Naive thymus-derived CD4-positive, alpha-beta T cell (primary cell): Measurements from ENCODE around the gene MAP7D2. TPM values are rescaled to one million over a fixed set of nuclear protein-coding genes. Genes with fewer than 3 reads are reported as not detected.
A peak's percentile ranks its signal among the peaks of the same experiment; 100 is the strongest.

Experiments
- ATAC-seq: fragments of 150-1000 bp; cut with Tn5 transposase; 2 replicates; pipeline ENCODE4 v1.10.0; 2021; ENCODE audit warnings: mild to moderate bottlenecking, moderate library complexity
- CTCF ChIA-PET: fragments of 350-600 bp; sonication (Branson Sonifier 250); formaldehyde crosslinking; loops from one replicate; lab custom pipeline; 2021; ENCODE audit warnings: antibody characterized with exemption; lab: Charles Lee
- POLR2A ChIA-PET: fragments of 350-600 bp; sonication (Branson Sonifier 250); formaldehyde crosslinking; loops from one replicate; lab custom pipeline; 2021; ENCODE audit warnings: antibody characterized with exemption, inconsistent platforms; lab: Charles Lee
- DNase-seq, 9 donors: peaks; one replicate each; pipeline versions ENCODE4 v3.0.0 to v3.0.0-alpha.2; 2020 to 2022; ENCODE audit warnings: mixed read lengths in 1 of 9
- H3K27ac ChIP-seq: one replicate; pipeline ENCODE4 v1.7.0; 2013; ENCODE audit warnings: mild to moderate bottlenecking, low read depth, low read length, moderate library complexity
- H3K27me3 ChIP-seq, 2 donors: one replicate each; pipeline ENCODE4 v1.7.0; 2013; ENCODE audit warnings: low read length in 2 of 2, mild to moderate bottlenecking in 2 of 2, moderate library complexity in 2 of 2; ENCODE audit not compliant: control insufficient read depth in 2 of 2, insufficient read depth in 2 of 2
- H3K36me3 ChIP-seq, 3 experiments: 1 replicate in 2 of 3; 2 replicates in 1 of 3; pipeline ENCODE4 v1.7.0; 2013; ENCODE audit warnings: low read length in 3 of 3, mild to moderate bottlenecking in 3 of 3, moderate library complexity in 1 of 3; ENCODE audit not compliant: insufficient read depth in 3 of 3, control insufficient read depth in 2 of 3
- H3K4me1 ChIP-seq, 2 donors: one replicate each; pipeline ENCODE4 v1.7.0; 2013; ENCODE audit warnings: low read length in 2 of 2, mild to moderate bottlenecking in 2 of 2, moderate library complexity in 1 of 2; ENCODE audit not compliant: control insufficient read depth in 2 of 2, insufficient read depth in 2 of 2
- H3K4me3 ChIP-seq: 2 replicates; pipeline ENCODE4 v1.7.0; 2013; ENCODE audit warnings: mild to moderate bottlenecking, low read length
- H3K9me3 ChIP-seq, 3 experiments: 1 replicate in 2 of 3; 2 replicates in 1 of 3; pipeline ENCODE4 v1.7.0; 2013; ENCODE audit warnings: low read length in 3 of 3; ENCODE audit not compliant: control insufficient read depth in 2 of 3
- H3K27ac Mint-ChIP-seq, 9 donors: one replicate each; pipeline ENCODE4 v1.8.0; 2020 to 2022; ENCODE audit warnings: mixed read lengths in 9 of 9, mild to moderate bottlenecking in 8 of 9, moderate library complexity in 5 of 9, inconsistent platforms in 2 of 9
- H3K27me3 Mint-ChIP-seq, 5 donors: one replicate each; pipeline ENCODE4 v1.8.0; 2021 to 2022; ENCODE audit warnings: mixed read lengths in 5 of 5, mild to moderate bottlenecking in 1 of 5
- H3K36me3 Mint-ChIP-seq, 5 donors: one replicate each; pipeline ENCODE4 v1.8.0; 2020 to 2022; ENCODE audit warnings: mixed read lengths in 5 of 5, mild to moderate bottlenecking in 3 of 5, inconsistent platforms in 1 of 5
- H3K4me1 Mint-ChIP-seq, 7 donors: one replicate each; pipeline ENCODE4 v1.8.0; 2020 to 2022; ENCODE audit warnings: mixed read lengths in 7 of 7, mild to moderate bottlenecking in 3 of 7, inconsistent platforms in 1 of 7
- H3K4me3 Mint-ChIP-seq, 10 donors: one replicate each; pipeline ENCODE4 v1.8.0; 2020 to 2022; ENCODE audit warnings: mild to moderate bottlenecking in 10 of 10, mixed read lengths in 10 of 10, moderate library complexity in 6 of 10, inconsistent platforms in 2 of 10
- H3K9me3 Mint-ChIP-seq, 11 donors: one replicate each; pipeline ENCODE4 v1.8.0; 2020 to 2022; ENCODE audit warnings: mixed read lengths in 11 of 11, mild to moderate bottlenecking in 4 of 11, inconsistent platforms in 1 of 11, moderate library complexity in 1 of 11
- intact Hi-C, 2 donors: fragments of 100-400 bp; cut with micrococcal nuclease; formaldehyde crosslinking; loops; one replicate each; pipeline ENCODE4 v1.15.1; 2023
- polyA plus RNA-seq, 2 donors: library from polyadenylated mRNA; unstranded; fragments of 300-500 nt; fragmentation: Illumina TruSeq; gene quantifications; one replicate each; pipeline ENCODE4 v1.2.3, GENCODE V29; 2021
- total RNA-seq, 6 experiments: library from RNA in 5 of 6; stranded (reverse) in 5 of 6; gene quantifications; 1 replicate in 5 of 6; 2 replicates in 1 of 6; pipeline ENCODE4 v1.2.3 and lab custom pipeline; 2021 to 2026

MAP7D2 gene
- total and polyA plus RNA-seq, 7 experiments from 2014 or later: 0.13 to 0.22 (median 0.15) TPM; not detected in 2

DNA sequence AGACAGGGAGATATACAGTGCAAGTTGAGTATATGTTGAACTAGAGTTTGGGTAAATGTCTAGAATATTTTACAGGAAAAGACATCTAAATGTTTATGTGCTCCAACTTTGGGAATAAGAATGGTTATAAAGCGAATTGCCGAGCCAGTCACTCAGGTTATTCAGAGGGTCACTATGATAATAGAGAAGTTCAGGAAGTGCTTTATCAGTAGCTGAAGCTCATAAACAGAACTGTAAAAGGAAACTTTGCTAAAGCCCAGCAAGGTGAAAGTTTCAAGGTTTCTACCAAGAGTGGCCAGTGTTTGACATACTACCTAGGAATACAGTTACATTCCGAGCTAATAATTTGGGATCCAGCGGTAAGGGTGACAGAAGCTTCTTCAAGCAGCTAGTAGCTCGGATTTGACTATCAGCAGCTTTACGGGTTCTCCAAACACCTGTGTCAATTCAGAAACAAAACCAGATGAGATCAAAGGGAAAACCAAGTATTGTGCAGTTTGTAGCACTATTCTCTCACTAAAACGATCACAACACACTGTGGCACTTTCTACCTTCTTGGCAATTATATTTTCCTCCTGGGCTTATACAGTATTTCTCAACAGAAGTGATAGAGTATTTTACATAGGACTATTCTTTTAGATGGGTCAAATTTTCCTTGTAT is 108.6 kb downstream of the MAP7D2 start:
- H3K4me3 Mint-ChIP-seq: no peak overlapping the region
- Histone ChIP-seq H3K4me3 (no peak overlapping the region), H3K9me3 (no peaks in the 10 kb centered on the region), H3K27ac (no peak overlapping the region), H3K4me1 (no peaks in the 10 kb centered on the region), H3K27me3 (no peaks in the 10 kb centered on the region), H3K36me3 (no peaks in the 10 kb centered on the region)
- H3K27me3 Mint-ChIP-seq: peaks cover 0 to 4% (median 0%) of the 10 kb centered on the region in 5 donors
- DNase-seq (no peak), ATAC-seq (no peak)
- POLR2A ChIA-PET: no interaction called here
- H3K9me3 Mint-ChIP-seq: no peaks in the 10 kb centered on the region
- H3K27ac Mint-ChIP-seq: no peak overlapping the region
- H3K36me3 Mint-ChIP-seq: peaks cover 0 to 17% (median 0%) of the 10 kb centered on the region in 5 donors
- no peaks in the 10 kb centered on the region for H3K4me1 Mint-ChIP-seq
- intact Hi-C loops: no loop called here
- CTCF ChIA-PET: no interaction called here

GRCh38 chrX:20005883-20006282 is 110.8 kb downstream of the MAP7D2 start:
- Histone ChIP-seq H3K4me1 (no peaks in the 10 kb centered on the region), H3K4me3 (no peak overlapping the region), H3K27me3 (no peaks in the 10 kb centered on the region), H3K27ac (no peak overlapping the region), H3K9me3 (no peaks in the 10 kb centered on the region), H3K36me3 (no peaks in the 10 kb centered on the region)
- no peaks in the 10 kb centered on the region for H3K4me1 Mint-ChIP-seq
- no peak overlapping the region for H3K27ac Mint-ChIP-seq
- intact Hi-C loops: no loop called here
- CTCF ChIA-PET: no interaction called here
- ATAC-seq (no peak), DNase-seq (no peak)
- peaks cover 0 to 4% (median 0%) of the 10 kb centered on the region in 5 donors for H3K27me3 Mint-ChIP-seq
- peaks cover 0 to 9% (median 0%) of the 10 kb centered on the region in 5 donors for H3K36me3 Mint-ChIP-seq
- POLR2A ChIA-PET: no interaction called here
- H3K4me3 Mint-ChIP-seq: no peak overlapping the region
- H3K9me3 Mint-ChIP-seq: no peaks in the 10 kb centered on the region

- intact Hi-C loops: no loop called here
These were observed 115.1 kb downstream of the MAP7D2 start for GRCh38 chrX:20001588-20001987.

GRCh38 chrX:19991350-19991718 is 125.4 kb downstream of the MAP7D2 start:
- H3K27me3 Mint-ChIP-seq: peaks cover 0 to 2% (median 0%) of the 10 kb centered on the region in 5 donors
- Histone ChIP-seq H3K27me3 (no peaks in the 10 kb centered on the region), H3K36me3 (peaks cover 0 to 4% (median 0%) of the 10 kb centered on the region in 3 experiments), H3K4me3 (peak overlapping the region; percentile 51), H3K27ac (peak overlapping the region; percentile 66), H3K9me3 (no peaks in the 10 kb centered on the region), H3K4me1 (no peaks in the 10 kb centered on the region)
- ATAC-seq: no peak
- peak overlapping the region; percentile 79 to 96 (median 90) for H3K4me3 Mint-ChIP-seq
- peaks cover 7 to 28% (median 19%) of the 10 kb centered on the region in 7 donors for H3K4me1 Mint-ChIP-seq
- peak overlapping the region; percentile 79 to 98 (median 92) for H3K27ac Mint-ChIP-seq
- intact Hi-C loops: loop anchor here (1.0 to 10.0 kb wide), 16 partner anchors 85 to 1567 kb away; partner anchors contain the start of genes EIF1AX (in 2 of the 2), PHKA2 (in 2 of the 2), RPS6KA3 (in 2 of the 2) and CDKL5 (in 1 of the 2)
- POLR2A ChIA-PET: no interaction called here
- peak in 3 of 9 donors; percentile 20 to 46 (median 26) for DNase-seq
- H3K9me3 Mint-ChIP-seq: peaks cover 0 to 2% (median 0%) of the 10 kb centered on the region in 11 donors
- H3K36me3 Mint-ChIP-seq: peaks cover 0 to 2% (median 0%) of the 10 kb centered on the region in 5 donors
- CTCF ChIA-PET: interaction anchor here (1.1 kb wide), 1 partner anchor 87 kb away, joined by 3 read pairs; no protein-coding TSS in a partner anchor

More at GRCh38 chrX:20001588-20001987, 115.1 kb downstream of the MAP7D2 start:
- no peaks in the 10 kb centered on the region for H3K27me3 ChIP-seq
- DNase-seq: no peak
- Mint-ChIP-seq H3K9me3 (no peaks in the 10 kb centered on the region), H3K36me3 (no peaks in the 10 kb centered on the region), H3K4me1 (no peaks in the 10 kb centered on the region), H3K27me3 (no peaks in the 10 kb centered on the region), H3K4me3 (no peak overlapping the region), H3K27ac (no peak overlapping the region)
- CTCF ChIA-PET: no interaction called here
- no peaks in the 10 kb centered on the region for H3K4me1 ChIP-seq
- POLR2A ChIA-PET: no interaction called here
- no peaks in the 10 kb centered on the region for H3K36me3 ChIP-seq
- H3K27ac ChIP-seq: no peak overlapping the region
- no peaks in the 10 kb centered on the region for H3K9me3 ChIP-seq
- no peak overlapping the region for H3K4me3 ChIP-seq
- no peak for ATAC-seq

DNA sequence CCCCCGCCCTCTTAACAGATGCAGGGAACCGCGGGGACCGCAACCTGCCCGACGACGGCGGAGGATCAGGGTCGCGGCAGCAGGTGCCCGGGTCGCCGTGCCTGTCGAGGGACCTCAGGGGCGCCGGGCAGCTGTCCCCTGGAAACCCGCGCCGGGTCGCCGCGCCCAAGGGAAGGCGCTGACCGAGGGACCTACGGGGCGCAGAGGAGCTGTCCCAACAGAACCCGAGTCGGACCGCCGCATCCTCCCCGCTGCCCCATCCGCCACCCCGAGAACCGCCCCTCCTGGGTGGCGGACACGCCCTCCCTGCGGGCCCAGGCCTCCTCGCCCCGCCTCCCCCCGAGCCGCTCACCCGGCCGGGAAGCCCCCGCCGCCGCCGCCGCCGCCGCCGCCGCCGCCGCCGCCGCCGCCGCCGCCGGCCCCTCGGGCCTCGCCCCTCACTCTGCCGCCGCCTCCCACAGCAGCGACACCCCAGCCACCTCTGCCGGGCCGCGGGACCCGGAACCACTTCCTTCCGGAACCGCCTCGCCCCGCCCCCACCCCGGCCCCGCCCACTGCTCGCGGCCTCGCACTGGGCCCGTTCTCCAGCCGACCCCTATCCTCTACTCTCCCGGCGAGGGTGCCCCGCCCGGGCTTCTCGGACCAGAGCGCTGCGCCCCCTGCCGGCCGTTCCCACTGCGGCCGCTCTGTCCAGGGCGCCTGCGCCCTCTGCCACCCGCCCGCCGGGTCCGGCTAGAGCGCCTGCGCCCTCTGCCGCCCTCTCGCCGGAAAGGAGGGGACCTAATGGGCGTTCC is 126.0 kb downstream of the MAP7D2 start, which contains the start of gene BCLAF3:
BCLAF3 (minus strand) TSS at position 506 of the 794 bp plus-strand sequence. CDS start 20,797 bp downstream, outside the sequence.
- no peaks in the 10 kb centered on the region for H3K9me3 ChIP-seq
- ChIA-PET POLR2A (no interaction called here), CTCF (interaction anchor here (1.1 kb wide), 1 partner anchor 86 kb away, joined by 3 read pairs; no protein-coding TSS in a partner anchor)
- H3K4me1 ChIP-seq: no peaks in the 10 kb centered on the region
- H3K9me3 Mint-ChIP-seq: peaks cover 0 to 2% (median 0%) of the 10 kb centered on the region in 11 donors
- peaks cover 0 to 5% (median under 1%) of the 10 kb centered on the region in 5 donors for H3K36me3 Mint-ChIP-seq
- H3K36me3 ChIP-seq: peaks cover 0 to 4% (median 0%) of the 10 kb centered on the region in 3 experiments
- DNase-seq (peak; percentile 64 to 91 (median 71)), ATAC-seq (peak; percentile 94)
- peak within 1 kb of the TSS; percentile 79 to 98 (median 92) for H3K27ac Mint-ChIP-seq
- peak within 1 kb of the TSS; percentile 51 for H3K4me3 ChIP-seq
- H3K27ac ChIP-seq: peak within 1 kb of the TSS; percentile 71
- H3K4me3 Mint-ChIP-seq: peak within 1 kb of the TSS; percentile 82 to 96 (median 90)
- intact Hi-C loops: loop anchor here (1.0 to 10.0 kb wide), 16 partner anchors 84 to 1566 kb away; partner anchors contain the start of genes EIF1AX (in 2 of the 2), PHKA2 (in 2 of the 2), RPS6KA3 (in 2 of the 2) and CDKL5 (in 1 of the 2)
- no peaks in the 10 kb centered on the region for H3K27me3 Mint-ChIP-seq
- no peaks in the 10 kb centered on the region for H3K27me3 ChIP-seq
- peaks cover 7 to 30% (median 19%) of the 10 kb centered on the region in 7 donors for H3K4me1 Mint-ChIP-seq

GRCh38 chrX:19990151-19990555 is 126.6 kb downstream of the MAP7D2 start:
- no peaks in the 10 kb centered on the region for H3K4me1 ChIP-seq
- DNase-seq (no peak), ATAC-seq (peak; percentile 34)
- Mint-ChIP-seq H3K27ac (peak overlapping the region; percentile 67 to 95 (median 74)), H3K27me3 (no peaks in the 10 kb centered on the region), H3K9me3 (peaks cover 0 to 2% (median 0%) of the 10 kb centered on the region in 11 donors), H3K36me3 (peaks cover 0 to 6% (median 3%) of the 10 kb centered on the region in 5 donors), H3K4me1 (peaks cover 7 to 30% (median 19%) of the 10 kb centered on the region in 7 donors), H3K4me3 (peak overlapping the region; percentile 73 to 93 (median 86))
- H3K27ac ChIP-seq: peak overlapping the region; percentile 71
- no peaks in the 10 kb centered on the region for H3K27me3 ChIP-seq
- ChIA-PET POLR2A (no interaction called here), CTCF (no interaction called here)
- H3K9me3 ChIP-seq: no peaks in the 10 kb centered on the region
- intact Hi-C loops: loop anchor here (2.0 to 10.0 kb wide), 10 partner anchors 151 to 1565 kb away; partner anchors contain the start of genes PHKA2 (in 2 of the 2), RPS6KA3 (in 2 of the 2), CDKL5 (in 1 of the 2) and EIF1AX (in 1 of the 2)
- H3K4me3 ChIP-seq: peak overlapping the region; percentile 44
- H3K36me3 ChIP-seq: peaks cover 0 to 4% (median 0%) of the 10 kb centered on the region in 3 experiments
